Progenitor cell of endocrine pancreas (in vitro differentiated cells): ENCODE measurements around the gene SIL1. TPM values are rescaled to one million over a fixed set of nuclear protein-coding genes. Genes with fewer than 3 reads are reported as not detected.

Source experiments
- DNase-seq: peaks from one replicate; pipeline ENCODE4 v3.0.0; 2021; ENCODE audit warnings: low spot score; ENCODE audit not compliant: unreplicated experiment
- H3K27ac Mint-ChIP-seq: 2 replicates; pipeline ENCODE4 v1.8.0; 2021; ENCODE audit warnings: mild to moderate bottlenecking, moderate library complexity, mixed read lengths
- H3K27me3 Mint-ChIP-seq: 2 replicates; pipeline ENCODE4 v1.8.0; 2021; ENCODE audit warnings: mixed read lengths
- H3K36me3 Mint-ChIP-seq: 2 replicates; pipeline ENCODE4 v1.8.0; 2022; ENCODE audit warnings: mixed read lengths; ENCODE audit not compliant: insufficient read depth
- H3K4me1 Mint-ChIP-seq: 2 replicates; pipeline ENCODE4 v1.8.0; 2021; ENCODE audit warnings: low read depth, mixed read lengths
- H3K4me3 Mint-ChIP-seq: 2 replicates; pipeline ENCODE4 v1.8.0; 2021; ENCODE audit warnings: low read depth, mild to moderate bottlenecking, moderate library complexity, mixed read lengths
- H3K9me3 Mint-ChIP-seq: 2 replicates; pipeline ENCODE4 v1.8.0; 2021; ENCODE audit warnings: low read depth, mixed read lengths
- CTCF ChIP-seq: fragments of 200-600 bp; sonication (generic); IDR thresholded peaks from one replicate; pipeline ENCODE4 v1.5.0; 2021; ENCODE audit warnings: antibody characterized with exemption, mild to moderate bottlenecking; ENCODE audit not compliant: unreplicated experiment
- total RNA-seq: library from RNA; stranded (reverse); gene quantifications from 2 replicates; pipeline ENCODE4 v1.2.1, GENCODE V29; 2021

Gene SIL1
- total RNA-seq, 1 donor from 2014 or later: 26.0 TPM

DNA sequence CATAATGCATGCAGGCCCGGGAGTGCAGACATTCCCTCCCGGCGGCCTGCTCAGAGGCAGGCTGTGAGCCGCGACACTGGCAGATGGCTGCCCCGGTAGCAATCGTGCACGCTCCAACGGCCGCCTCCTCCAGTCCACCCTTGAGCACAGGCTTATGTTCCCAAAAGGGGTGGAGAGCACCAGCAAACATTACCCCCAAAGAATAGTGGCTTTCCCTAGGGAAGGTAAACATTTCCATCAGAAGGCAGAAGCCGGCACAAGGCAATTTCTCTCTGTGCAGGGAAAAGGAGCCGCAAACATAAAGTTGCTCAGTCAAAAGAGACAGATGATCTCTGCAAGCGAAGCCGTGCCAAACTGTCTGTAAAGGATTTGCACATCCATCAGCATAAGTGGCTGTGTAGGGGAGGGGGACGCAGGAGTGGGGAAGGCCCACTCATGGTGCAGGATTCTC is 92.5 kb downstream of the SIL1 start:
- TF ChIP-seq CTCF: no peak
- no peaks in the 10 kb centered on the region for H3K27me3 Mint-ChIP-seq
- peaks cover 34% of the 10 kb centered on the region for H3K4me1 Mint-ChIP-seq
- H3K27ac Mint-ChIP-seq: peak overlapping the region; percentile 63
- H3K36me3 Mint-ChIP-seq: no peaks in the 10 kb centered on the region
- no peak for DNase-seq
- no peak overlapping the region for H3K4me3 Mint-ChIP-seq
- H3K9me3 Mint-ChIP-seq: no peaks in the 10 kb centered on the region

- TF ChIP-seq CTCF: no peak
- Mint-ChIP-seq H3K27ac (no peak overlapping the region), H3K27me3 (no peaks in the 10 kb centered on the region), H3K4me3 (no peak overlapping the region), H3K36me3 (no peaks in the 10 kb centered on the region), H3K9me3 (no peaks in the 10 kb centered on the region), H3K4me1 (peaks cover 34% of the 10 kb centered on the region)
- DNase-seq: no peak
Measured at GRCh38 chr5:139104577-139105276, 93.4 kb downstream of the SIL1 start.

DNA sequence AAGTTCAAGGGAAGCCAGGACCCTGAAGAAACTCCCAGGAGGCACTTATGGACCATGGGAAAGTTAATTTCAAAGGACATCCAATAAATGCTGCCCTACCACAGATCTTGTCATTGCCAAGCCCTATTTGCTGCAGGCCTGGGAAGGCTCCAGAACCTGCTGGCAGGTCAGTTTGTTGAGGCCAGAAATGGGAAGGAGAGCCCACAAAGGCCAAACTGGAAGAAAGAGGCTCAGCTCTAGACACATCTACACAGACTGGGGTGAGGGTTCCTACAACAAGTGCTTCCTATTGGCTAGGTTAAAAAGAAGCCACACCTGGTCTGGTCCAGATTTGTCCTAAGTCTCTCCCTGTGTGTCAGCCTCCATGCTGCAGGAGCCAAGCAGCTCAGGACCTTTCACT is 94.4 kb downstream of the SIL1 start:
- no peak for TF ChIP-seq CTCF
- Mint-ChIP-seq H3K36me3 (peaks cover 3% of the 10 kb centered on the region), H3K9me3 (no peaks in the 10 kb centered on the region), H3K4me3 (no peak overlapping the region), H3K27ac (no peak overlapping the region), H3K4me1 (peaks cover 32% of the 10 kb centered on the region), H3K27me3 (no peaks in the 10 kb centered on the region)
- no peak for DNase-seq

DNA sequence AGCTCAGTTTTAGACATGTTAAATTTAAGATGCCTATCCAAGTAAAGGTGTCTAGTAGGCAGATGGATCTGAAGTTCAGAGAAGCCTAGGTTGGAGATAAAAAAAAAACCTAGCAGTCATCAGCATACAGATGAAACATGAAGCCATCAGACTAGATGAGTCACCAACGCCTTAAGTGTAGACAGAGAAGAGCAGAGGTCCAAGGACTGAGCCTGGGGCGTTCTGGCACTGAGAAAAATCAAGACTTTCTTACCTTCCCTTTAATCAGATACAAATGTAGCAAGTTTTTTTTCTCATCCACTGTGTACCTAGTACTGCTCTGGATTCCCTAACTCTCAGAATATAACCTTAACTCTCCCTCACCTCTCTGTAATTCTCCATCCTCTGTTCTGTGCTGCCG is 97.3 kb downstream of the SIL1 start:
- TF ChIP-seq CTCF: no peak
- Mint-ChIP-seq H3K27ac (no peak overlapping the region), H3K4me3 (no peak overlapping the region), H3K4me1 (peaks cover 12% of the 10 kb centered on the region), H3K36me3 (peaks cover 3% of the 10 kb centered on the region), H3K27me3 (no peaks in the 10 kb centered on the region), H3K9me3 (no peaks in the 10 kb centered on the region)
- DNase-seq: no peak

DNA sequence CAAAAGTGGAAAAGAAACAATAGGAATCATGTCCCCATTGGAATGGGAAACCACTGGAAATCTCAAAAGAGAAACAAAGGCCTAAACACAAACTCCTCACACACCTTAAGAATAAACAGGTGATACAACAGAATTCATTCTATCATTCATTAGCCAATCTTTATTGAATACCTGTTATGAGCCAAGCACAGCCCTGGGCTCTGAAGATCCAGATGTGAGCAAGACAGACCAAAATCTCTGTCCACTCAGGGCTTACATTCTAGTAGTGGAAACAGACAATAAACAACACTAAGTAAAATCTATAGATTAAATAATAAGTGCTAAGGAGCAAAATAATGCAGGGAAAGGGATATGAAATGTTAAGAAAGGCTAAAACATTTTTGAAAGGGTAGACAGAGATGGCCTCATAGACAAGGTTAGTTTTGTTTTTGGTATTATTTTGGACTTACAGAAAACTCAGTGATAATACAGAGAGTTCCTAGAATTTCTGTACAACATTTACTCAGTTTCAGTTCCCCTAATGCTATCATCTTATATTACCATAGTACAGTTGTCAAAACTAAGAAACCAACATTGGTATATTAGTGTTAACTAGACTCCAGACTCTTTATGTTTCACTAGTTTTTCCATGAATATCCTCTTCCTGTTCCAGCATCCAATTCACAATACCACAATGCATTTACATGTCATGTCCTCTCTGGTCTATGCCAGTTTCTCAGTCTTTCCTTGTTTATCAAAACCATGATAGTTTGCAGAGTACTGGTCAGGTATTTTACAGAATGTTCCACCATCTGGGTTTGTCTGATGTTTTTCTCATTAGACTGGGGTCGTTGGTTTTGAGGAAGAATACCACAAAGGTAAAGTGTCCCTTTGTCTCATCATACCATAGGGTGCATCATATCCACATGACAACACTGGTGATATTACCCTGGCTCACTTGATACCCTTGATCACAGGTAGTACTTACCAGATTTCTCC is 103.7 kb downstream of the SIL1 start:
- H3K27ac Mint-ChIP-seq: peak overlapping the region; percentile 19
- no peak for TF ChIP-seq CTCF
- H3K36me3 Mint-ChIP-seq: peaks cover 3% of the 10 kb centered on the region
- no peak for DNase-seq
- H3K4me3 Mint-ChIP-seq: no peak overlapping the region
- H3K9me3 Mint-ChIP-seq: no peaks in the 10 kb centered on the region
- peaks cover 1% of the 10 kb centered on the region for H3K4me1 Mint-ChIP-seq
- no peaks in the 10 kb centered on the region for H3K27me3 Mint-ChIP-seq
